GDM1 (cell line): ENCODE results near the gene LRCH4.
"Not testable (repeated sequence)": the region's sequence is repeated elsewhere in the genome, so short reads cannot be mapped to it uniquely, and the experiment has no call there.

Experiments used
- DNase-seq: peaks from one replicate; lab custom pipeline; 2025; lab: John Stamatoyannopoulos, UW

The LRCH4 gene

DNA sequence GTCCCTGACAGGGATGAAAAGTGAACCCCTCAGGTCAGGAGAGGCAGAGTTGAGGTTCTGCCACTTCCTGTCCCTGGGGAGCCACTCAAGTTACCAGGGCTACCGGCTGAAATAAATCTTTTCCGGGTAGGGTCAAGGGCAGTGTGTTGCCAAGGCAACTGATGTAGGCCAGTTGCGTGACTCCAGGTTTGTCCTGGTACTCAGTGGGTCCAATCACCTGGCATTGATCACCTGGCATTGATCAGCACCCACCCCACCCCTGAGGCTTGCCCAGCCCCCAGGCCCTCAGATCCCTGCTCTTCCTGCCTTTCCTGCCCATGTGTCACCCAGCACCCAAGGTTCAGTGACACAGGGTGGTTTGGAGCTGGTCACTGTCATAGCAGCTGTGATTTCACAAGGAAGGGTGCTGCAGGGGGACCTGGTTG lies 18.2 kb downstream of the LRCH4 start:
- DNase-seq, result no peak

DNA sequence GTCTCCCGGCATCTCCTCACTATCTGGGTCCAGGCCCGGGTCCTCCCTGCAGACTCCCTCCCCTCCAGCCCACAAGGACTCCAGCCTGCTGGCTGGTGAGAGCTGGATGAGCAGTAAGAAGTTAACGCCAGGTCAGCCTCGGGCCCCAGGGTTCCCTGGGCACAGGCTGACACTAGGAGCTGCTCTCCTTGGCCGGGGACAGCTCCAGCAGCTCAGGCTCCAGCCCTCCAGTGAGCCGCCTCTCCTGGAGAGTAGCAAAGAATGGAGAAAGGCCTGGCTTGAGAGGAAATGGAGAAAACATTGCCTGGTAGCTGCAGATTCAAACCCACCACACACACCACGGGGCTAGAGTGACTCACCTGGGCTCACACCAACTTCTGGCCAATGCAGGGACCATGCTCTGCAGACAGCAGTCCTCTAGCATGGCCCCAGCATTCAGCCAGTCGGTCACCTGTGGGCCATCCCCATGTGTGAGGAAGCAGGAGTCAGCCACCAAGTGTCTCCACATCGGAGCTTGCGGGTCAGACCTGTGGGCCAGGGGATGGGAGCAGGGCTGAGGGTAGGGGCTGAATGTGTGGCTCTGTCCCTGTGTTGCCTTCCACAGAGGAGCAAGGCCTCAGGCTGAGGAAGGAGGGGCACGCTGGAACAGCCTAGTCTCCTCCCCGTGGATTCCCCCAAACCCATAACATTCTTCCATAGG lies 18.7 kb downstream of the LRCH4 start:
- no peak for DNase-seq

DNA sequence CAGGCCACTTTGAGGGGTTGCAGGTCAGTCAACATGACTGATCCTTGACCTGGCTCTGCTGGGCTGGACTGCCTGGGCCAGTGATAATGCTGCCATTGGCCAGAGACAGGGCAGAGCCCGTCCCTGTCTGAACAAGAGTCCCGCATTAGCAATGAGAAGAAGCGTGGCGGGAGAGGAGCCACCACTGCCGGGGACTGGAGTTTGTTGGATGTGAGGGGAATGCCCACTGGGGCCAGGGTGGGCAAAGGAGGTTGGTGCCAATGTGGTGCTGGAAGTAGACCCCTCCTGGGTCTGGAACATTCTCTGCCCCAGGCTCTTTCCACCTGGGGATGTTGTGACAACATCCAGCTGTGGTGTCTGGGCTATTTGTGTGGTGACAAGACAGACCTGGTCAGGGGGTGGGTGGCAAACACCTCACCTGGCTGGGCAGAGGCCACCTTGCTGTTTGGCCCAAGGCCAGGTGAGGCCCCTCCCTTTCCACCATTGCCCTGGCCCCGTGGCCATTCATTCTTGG lies 19.9 kb downstream of the LRCH4 start:
- DNase-seq, result no peak

DNA sequence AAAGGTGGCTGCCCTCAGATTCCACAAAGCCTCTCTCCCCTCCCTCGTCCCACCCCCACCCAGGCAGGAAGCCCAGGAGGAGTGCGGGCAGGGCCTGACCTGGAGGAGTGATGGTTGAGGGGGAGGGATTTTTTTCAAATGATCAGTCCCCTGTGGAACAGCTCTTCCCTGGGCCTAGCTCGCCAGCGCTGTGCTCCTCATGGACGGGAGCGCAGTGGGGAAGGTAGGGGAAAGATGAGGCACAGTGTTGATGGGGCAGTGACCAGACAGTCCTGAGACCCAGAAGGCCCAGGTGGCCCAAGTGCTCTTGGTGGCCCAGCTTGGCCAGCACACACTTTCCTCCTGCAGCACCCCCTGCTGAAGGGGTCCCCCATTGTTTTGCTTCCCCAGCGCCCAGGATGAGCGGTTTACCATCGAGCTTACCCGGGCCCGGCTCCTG lies 20.8 kb downstream of the LRCH4 start:
- DNase-seq, result no peak

DNA sequence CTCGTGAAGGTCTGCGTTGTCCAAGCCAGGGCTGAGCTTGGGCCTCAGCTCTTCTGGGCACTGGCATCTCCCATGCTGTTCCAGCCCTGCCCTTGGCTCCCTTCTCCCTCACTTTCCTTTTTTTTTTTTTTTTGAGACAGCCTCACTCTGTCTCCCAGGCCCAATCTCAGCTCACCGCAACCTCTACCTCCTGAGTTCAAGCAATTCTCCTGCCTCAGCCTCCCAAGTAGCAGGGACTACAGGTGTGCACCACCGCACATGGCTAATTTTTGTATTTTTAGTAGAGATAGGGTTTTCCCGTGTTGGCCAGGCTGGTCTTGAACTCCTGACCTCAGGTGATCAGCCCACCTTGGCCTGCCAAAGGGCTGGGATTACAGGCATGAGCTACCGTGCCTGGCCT lies 21.5 kb downstream of the LRCH4 start:
- DNase-seq, result not testable (repeated sequence)

DNA sequence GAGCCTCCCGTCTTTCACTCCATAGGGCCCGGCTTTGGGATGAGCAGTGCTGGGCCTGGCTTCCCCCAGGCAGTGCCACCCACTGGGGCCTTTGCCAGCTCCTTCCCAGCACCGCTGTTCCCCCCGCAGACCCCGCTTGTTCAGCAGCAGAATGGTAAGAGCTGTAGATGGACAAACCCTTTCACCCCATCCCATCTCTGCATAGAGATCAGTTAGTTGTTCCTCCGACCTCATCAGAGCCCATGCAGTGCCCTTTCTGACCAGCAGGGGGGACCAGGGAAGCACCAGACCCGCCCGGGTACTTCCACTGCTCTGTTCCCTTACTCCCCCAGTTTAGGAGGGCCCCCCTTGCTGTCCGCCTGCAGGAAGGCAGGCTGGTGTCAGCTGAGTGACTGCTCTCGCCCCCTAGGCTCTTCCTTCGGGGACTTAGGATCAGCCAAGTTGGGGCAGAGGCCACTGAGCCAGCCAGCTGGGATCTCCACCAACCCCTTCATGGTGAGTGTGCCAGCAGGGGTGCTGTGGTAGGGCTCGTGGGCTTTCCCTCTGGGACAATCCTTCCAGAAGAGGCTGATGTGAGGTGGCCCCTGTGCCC lies 22.0 kb downstream of the LRCH4 start:
- peak; percentile 64 for DNase-seq

DNA sequence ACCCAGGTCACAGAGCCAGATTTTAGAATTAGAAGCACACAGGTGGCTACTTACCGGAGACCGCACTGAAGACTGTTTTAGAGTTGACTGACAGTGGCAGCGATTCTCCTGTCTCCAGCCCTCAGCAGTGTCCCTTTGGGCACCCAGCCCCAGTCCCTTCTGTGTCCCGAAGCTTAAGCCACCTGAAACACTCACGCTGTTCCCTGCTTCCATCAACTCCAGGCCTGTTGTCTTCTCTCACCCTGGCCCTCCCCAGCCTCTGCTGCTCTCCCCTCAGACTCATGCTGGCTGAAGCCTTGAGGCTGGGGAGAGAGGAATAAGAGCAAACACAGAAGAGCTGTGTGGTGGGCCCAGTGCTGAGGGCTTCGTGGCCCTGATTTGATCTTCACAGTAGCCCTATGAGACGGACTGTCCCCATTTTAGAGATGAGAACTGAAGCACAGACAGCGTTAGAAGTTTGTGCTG lies 22.8 kb downstream of the LRCH4 start:
- DNase-seq, result no peak

DNA sequence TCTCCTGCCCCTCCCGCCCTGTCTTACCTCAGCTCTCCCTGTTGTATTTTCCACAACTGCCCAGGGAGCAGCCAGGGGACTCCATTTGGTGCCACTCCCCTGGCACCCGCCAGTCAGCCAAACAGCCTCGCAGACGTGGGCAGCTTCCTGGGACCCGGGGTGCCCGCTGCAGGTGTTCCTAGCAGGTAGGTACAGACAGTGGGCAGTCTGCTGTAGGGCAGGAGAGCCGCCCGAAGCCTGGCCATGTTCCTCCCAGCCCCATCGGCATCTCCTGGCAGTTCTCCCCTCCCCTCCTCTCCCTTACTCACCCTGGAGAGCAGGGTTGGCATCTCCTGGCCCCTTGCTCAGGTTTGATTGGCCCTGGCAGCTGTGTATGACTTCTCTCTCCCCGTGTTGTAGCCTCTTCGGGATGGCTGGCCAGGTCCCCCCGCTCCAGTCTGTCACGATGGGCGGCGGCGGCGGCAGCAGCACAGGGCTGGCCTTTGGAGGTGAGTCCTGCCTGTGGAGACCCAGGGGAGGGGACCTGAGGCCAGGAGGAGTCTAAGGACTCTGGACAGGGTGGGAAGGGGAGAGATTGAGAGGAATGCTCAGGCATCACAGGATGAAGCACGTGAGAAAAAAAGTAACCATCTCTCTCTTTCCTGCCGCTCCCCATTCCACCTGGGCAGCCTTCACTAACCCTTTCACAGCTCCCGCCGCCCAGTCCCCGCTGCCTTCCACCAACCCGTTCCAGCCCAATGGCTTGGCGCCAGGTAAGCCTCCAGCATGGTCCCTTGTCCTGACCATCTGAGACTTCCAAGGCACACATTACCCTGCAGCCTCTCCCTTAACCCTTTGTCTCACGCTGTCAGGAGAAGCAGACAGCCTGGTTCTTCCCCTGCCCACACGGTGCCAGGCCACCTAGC lies 23.5 kb downstream of the LRCH4 start:
- no peak for DNase-seq

DNA sequence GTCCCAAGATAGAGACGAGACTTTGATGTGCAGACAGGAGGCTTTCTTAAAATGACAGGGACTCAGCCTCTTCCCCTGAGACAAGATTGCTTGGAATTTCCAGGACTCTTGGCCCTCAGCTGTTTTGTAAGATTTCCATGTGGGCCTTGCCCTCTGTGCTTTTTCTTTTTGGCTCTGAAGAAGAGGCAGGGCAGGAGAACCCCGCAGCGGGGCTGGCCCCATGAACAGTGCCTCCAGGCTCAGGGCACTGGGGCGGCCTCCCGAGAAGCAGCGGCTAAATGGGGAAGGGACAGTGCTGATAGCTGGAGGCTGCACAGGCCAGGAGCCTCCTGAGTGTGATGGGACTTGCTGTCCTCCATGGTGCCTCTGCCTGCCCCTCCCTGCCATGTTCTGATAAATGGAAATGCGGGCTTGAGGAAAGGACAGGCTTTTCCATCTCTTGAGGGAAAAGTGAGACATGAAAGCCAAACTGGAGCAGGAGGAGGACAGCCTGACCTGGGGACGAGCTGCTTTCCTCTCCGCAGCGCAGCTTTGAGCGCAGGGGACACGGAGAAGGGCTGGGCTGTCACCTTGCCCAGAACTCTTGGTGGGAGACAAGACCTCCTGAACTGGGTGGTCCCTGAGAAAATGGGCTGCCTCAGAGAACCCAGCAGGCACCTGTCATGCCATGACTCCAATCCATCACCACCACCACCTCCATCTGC lies 24.3 kb downstream of the LRCH4 start:
- DNase-seq, result no peak

DNA sequence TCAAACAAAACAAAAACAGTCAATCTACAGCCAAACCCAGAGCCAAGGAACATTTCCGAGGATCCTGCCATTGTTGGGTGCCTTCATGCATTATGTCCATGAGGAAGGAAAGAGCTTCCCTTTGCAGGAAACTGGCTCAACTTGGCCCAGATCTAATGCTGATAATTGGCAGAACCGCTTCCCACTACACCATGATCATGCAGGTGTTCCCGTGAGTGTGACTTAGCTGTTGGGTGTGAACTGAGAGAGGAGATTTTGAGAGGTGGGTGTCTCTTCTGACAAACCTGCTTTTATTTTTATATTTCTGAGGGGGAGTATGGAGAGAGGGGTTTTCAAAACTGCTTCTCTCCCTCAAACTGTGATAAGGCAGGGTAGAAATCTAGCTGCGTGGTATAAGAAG lies 26.8 kb downstream of the LRCH4 start:
- DNase-seq, result no peak

DNA sequence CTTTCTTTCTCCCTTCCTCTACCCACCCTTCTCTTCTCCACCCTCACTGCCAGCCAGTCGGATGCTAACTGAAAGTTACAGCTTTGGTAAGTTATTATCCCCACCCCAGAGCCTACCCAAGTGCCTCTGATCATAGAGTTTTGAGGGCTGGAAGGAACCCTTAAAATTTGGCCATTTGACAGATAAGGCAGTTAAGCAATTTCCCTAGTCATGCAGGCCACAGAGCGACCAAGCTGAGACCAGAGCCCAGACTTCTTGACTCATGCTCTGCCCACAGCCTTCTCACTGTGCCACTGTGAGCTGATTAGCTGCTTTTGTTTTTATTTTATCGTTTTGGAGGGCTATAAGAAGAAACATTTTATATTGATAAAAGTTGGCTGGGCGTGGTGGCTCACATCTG lies 29.4 kb downstream of the LRCH4 start:
- DNase-seq, result no peak

DNA sequence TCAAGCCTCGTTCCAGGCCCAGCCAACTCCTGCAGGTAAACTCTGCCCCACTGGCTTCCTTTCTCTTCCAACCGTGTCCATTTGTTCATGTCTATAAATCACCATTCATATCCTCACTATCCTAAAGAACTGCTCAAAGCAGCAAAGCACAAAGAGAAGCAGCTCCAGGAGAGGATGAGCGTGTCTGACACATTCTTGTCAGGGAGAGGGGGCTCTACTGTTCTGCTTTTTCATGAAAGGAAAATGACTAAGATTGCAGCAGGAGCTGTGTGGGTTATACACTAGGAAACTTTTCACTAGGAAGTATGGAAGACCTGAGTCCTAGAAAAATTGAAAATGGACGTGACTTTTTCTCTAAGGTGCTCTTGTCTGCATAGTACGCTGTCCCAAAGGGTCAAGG lies 30.2 kb downstream of the LRCH4 start:
- no peak for DNase-seq

DNA sequence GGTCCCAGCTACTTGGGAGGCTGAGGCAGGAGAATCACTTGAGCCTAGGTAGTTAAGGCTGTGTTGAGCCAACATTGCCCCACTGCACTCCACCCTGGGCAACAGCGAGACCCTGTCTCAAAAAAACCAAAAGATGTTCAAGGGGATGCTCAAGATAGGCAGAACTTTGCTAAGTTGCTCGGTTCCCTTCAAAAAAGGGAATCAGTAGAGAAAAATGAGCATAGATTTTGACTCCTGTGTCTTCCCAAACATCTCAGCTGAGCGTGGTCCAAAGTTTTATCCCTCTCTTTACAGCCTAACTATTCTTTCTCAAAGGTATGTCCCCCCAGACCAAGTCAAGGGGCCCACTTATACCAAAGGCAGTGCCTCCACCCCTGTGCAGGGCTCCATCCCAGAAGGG lies 32.9 kb downstream of the LRCH4 start:
- DNase-seq, result no peak

DNA sequence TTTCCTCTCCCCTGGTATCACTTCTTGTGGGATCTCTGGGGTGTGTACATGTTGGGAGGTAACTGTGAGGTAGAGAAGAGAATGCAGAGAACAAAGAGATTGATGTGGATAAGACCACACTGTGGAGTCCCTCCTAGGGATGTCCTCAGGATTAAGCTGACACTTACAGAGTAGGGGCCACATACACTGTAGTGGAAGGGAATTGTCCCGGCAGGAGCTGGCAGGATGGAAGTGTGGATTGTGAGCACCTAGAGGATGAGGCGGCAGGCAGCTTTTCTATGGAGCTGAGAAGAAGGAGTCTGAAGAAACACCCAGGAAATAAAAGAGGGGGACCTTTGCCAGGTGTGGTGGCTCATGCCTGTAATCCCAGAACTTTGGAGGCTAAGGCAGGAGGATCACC lies 33.4 kb downstream of the LRCH4 start:
- DNase-seq, result no peak

DNA sequence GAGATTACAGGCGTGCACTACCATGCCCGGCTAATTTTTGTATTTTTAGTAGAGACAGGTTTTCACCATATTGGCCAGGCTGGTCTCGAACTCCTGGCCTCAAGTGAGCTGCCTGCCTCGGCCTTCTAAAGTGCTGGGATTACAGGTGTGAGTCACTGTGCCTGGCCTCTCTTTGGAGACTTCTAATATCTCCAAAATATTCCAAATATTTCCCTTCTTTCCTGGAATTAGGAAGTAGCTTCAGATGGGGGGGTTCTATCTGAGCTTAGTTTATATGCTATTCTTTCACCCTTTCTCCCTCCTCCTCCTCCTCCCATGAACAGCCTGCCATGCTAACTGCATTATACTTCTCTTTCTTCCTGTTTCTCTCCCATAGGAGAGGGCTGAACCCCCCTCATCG lies 37.5 kb downstream of the LRCH4 start:
- DNase-seq, result not testable (repeated sequence)

DNA sequence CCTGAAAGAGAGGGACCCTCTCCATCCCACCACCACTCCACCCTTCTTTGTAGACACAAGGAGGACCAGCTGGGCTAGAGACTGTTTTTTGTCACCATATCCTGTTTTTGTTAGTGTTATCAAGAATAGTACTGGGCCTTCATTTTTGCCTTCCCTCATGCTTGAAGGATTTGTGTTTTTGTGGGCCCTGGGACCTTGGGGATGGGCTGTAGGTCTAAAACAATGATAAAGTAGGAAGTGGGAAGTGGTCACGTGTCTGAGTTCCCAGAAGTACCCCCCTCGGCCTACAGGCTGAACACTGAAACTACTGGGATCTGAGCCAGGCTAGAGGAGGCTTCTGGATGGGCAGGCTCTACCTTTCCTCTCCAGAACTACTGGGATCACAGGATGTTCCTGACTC lies 38.1 kb downstream of the LRCH4 start:
- DNase-seq, result no peak

DNA sequence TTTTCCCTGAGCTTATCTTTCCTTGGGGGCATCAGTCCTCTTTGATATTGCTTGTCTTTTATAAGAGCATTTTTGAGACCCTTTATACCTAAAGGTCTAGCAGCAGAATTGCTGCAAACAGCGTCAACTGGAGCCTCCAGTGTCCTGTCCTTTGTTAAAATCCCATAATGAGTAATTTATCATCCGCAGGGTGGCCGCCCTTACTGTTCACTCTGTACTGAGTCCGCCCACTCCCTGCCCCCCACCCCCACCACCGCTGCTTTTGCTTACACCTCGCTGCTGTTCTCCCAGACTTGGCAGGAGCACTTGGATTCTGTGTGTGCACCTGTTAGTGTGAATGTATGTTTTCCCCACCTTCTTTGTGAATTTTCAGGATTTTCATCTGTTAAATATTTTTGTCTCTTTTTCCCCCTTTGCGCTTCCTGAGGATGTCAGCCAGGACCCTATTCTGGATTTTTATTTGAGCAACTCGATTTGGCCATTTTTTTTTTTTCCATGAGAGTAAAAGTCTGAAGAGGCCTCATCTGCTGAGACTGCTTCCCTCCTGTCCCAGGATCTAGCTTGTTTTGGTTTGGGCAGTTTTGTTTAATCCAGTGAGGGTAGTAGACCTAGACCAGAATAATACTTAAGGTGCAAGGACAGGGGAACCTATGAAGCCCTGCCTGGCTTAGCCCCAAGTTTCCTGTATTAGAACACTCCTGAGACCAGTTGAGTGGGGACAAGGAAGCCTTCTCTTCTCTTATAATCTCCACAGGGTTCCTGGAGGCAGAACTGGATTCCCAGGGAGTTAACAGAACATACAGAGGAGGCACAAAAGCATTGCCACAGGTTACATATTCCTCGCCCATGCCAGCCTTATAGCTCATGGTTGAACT lies 38.8 kb downstream of the LRCH4 start:
- DNase-seq, result no peak

DNA sequence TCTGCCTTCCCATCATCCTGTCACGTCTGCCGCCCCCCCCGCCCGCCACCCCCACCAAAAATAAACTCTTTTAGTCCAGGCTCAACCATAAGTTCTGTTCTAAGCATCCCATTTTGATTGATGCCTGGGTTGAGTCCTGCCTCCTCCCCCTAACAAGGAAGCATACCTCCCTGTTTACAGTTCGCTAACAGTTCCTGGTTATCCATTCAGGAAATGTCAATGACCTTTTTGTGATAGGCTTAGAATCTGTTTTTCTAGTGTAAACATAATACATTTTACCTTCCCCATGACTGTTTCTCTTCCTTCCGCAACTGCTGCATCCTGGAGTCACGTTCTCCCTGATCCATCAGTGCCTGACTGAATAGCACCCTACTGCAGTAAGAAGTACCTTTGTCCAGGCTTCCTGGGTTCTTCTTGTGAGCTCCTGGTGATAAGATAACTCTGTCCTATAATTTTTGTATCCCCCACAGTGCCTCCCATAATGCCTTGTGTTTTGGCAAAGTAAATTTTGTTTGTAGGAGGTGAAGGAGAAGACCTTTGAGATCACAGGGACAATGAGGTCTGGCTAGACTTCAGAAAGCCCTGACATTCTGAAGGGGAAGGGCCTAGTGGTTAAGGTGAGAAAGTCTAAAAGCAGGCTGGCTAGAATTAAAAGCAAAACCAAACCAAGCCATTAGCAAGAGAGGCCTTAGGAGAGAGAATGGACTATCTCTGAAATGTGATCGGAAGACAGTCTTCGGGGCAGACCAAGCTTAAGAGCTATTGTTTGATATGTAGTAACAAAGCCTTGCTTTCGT lies 39.6 kb downstream of the LRCH4 start:
- DNase-seq, result no peak

DNA sequence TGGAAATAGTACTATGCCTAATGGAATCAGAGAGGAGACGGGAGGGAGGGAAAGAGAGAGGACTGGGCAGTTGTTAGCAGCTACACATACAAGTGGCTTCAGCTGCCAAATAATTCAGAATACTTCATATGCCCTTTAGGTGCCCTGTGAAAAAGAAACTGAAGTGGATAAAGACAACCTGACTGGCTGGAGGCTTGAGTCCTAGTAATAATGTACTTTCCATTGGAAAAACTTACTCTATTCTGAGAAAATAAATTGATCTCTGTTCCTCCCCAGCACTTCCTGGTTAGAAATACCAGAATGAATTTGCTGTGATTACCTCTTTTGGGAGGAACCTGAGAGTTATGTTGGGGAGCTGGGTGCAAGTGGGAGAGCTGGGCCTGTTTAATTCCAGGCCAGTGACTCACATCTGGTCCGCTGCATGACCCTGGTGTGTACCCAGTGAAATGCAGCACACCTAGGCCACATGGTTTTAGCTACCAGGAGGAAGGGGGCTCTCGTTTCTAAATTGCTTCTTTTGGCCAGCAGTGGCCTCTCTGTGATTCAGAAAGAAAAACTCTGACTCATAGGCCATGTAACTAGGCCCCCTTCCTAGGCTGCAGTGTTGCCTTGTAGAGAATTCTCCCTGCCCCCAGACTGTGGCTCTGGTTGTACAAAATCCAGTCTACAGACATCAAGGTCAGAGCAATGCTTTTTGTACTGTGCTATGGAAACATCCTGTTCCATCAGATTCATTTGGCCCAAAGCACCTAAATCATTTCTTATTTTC lies 40.4 kb downstream of the LRCH4 start:
- DNase-seq, result no peak
